SK-N-MC (cell line): ENCODE measurements around the gene HOXA3.

ENCODE experiments used
- EZH2 ChIP-seq: fragments of 200-600 bp; sonication (generic); IDR thresholded peaks from one replicate; pipeline ENCODE4 v1.6.1; 2017; ENCODE audit warnings: antibody characterized with exemption
- FOXP2 ChIP-seq: optimal IDR thresholded peaks from 2 replicates; pipeline ENCODE3; 2011; ENCODE audit warnings: mild to moderate bottlenecking, moderate library complexity; ENCODE audit not compliant: insufficient read depth; ENCODE audit errors: extremely low read length, control extremely low read depth
- POLR2AphosphoS5 ChIP-seq: IDR thresholded peaks from 2 replicates; pipeline ENCODE4 v1.6.1; 2012; ENCODE audit warnings: mild to moderate bottlenecking, low read depth, low read length, borderline replicate concordance

GRCh38 chr7:27179030-27179429 lies 26.6 kb upstream of the HOXA3 start:
- no peak for TF ChIP-seq EZH2
- TF ChIP-seq POLR2AphosphoS5: no peak
- TF ChIP-seq FOXP2: no peak
